Endothelial cell of umbilical vein (primary cell): ENCODE data around the gene SGK1.

Experiments
- POLR2A ChIP-seq: IDR thresholded peaks from 2 replicates; pipeline ENCODE4 v1.6.1; 2012; ENCODE audit warnings: low read depth, mild to moderate bottlenecking, control low read depth, low read length
- POLR2AphosphoS5 ChIP-seq: IDR thresholded peaks from 2 replicates; pipeline ENCODE4 v1.6.1; 2012; ENCODE audit warnings: low read depth, mild to moderate bottlenecking, control low read depth, low read length, moderate library complexity; ENCODE audit not compliant: insufficient read depth
- TF ChIP-seq, protein P1 (sequence below), 2 donors: IDR thresholded peaks; 1 replicate in 1 of 2; 2 replicates in 1 of 2; pipeline ENCODE4 v1.5.1; 2011; ENCODE audit warnings: low read length in 2 of 2, mild to moderate bottlenecking in 2 of 2, moderate library complexity in 2 of 2, control low read depth in 1 of 2, inconsistent platforms in 1 of 2, low read depth in 1 of 2; ENCODE audit not compliant: insufficient read depth in 1 of 2; ENCODE audit errors: extremely low read depth in 1 of 2

GRCh38 chr6:134254118-134254517 is 63.8 kb downstream of the SGK1 start:
- TF ChIP-seq, protein P1, sequence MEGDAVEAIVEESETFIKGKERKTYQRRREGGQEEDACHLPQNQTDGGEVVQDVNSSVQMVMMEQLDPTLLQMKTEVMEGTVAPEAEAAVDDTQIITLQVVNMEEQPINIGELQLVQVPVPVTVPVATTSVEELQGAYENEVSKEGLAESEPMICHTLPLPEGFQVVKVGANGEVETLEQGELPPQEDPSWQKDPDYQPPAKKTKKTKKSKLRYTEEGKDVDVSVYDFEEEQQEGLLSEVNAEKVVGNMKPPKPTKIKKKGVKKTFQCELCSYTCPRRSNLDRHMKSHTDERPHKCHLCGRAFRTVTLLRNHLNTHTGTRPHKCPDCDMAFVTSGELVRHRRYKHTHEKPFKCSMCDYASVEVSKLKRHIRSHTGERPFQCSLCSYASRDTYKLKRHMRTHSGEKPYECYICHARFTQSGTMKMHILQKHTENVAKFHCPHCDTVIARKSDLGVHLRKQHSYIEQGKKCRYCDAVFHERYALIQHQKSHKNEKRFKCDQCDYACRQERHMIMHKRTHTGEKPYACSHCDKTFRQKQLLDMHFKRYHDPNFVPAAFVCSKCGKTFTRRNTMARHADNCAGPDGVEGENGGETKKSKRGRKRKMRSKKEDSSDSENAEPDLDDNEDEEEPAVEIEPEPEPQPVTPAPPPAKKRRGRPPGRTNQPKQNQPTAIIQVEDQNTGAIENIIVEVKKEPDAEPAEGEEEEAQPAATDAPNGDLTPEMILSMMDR (IDR thresholded peaks at IDR 0.05; ENCODE audit: extremely low read depth in 1 of 2, insufficient read depth in 1 of 2, low read depth in 1 of 2, low read length in 2 of 2): no peak
- TF ChIP-seq POLR2A (no peak), POLR2AphosphoS5 (no peak)
